ENCODE measurements around the gene RBP7. TPM values are rescaled to one million over a fixed set of nuclear protein-coding genes. Genes with fewer than 3 reads are reported as not detected.
A peak's percentile ranks its signal among the peaks of the same experiment; 100 is the strongest.

Gene RBP7
- total and polyA plus RNA-seq, 2 of the 4 experiments (the other 2 are of a cell fraction): 0.17 TPM; not detected in 1

GRCh38 chr1:10056599-10056987 lies 59.6 kb downstream of the RBP7 start:
- Histone ChIP-seq H3K27ac (ENCODE audit: insufficient read depth, low read length) (peak overlapping the region; percentile 26; the same call in 1 of the 2 replicates), H2AK9ac (replicated peaks; ENCODE audit: low read depth, low read length, poor library complexity) (no peak overlapping the region), H2AK5ac (ENCODE audit: low read depth, low read length) (peak overlapping the region; percentile 74; the same call in 1 of the 2 replicates), H4K8ac (ENCODE audit: low read depth in 2 of 2, low read length in 2 of 2) (no peak overlapping the region; a peak in 1 of 4 replicates), H4K91ac (ENCODE audit: insufficient read depth, low read depth, low read length) (no peak overlapping the region), H3K9ac (ENCODE audit: low read depth, low read length) (no peak overlapping the region), H3K4me1 (ENCODE audit: control insufficient read depth, insufficient read depth, low read length) (peaks cover 6% of the 10 kb centered on the region), H3K23ac (ENCODE audit: low read depth, low read length) (0 out of 2 replicates have a peak overlapping the region, but pooled peaks have one; percentile 17), H2BK20ac (ENCODE audit: low read depth, low read length) (no peak overlapping the region), H2BK5ac (ENCODE audit: low read depth, low read length, poor library complexity, severe bottlenecking) (peak overlapping the region; percentile 21), H3K27me3 (ENCODE audit: control insufficient read depth, insufficient read depth, low read length) (no peaks in the 10 kb centered on the region), H3K79me1 (ENCODE audit: low read depth in 1 of 2, low read length in 2 of 2) (peaks cover 47 to 88% of the 10 kb centered on the region in 2 experiments), H4K20me1 (ENCODE audit: insufficient read depth, low read length) (peaks cover 41% of the 10 kb centered on the region), H3K18ac (ENCODE audit: low read depth, low read length) (peak overlapping the region; percentile 25; the same call in 1 of the 2 replicates), H3K4me2 (ENCODE audit: low read depth, low read length) (no peak overlapping the region), H3K9me3 (ENCODE audit: control insufficient read depth, insufficient read depth, low read length) (no peaks in the 10 kb centered on the region), H2AFZ (replicated peaks; ENCODE audit: low read length, poor library complexity) (no peak overlapping the region), H2BK15ac (ENCODE audit: low read depth, low read length) (peak overlapping the region; percentile 41; the same call in 1 of the 3 replicates), H3K4me3 (ENCODE audit: insufficient read depth, low read depth, low read length) (no peak overlapping the region), H4K5ac (ENCODE audit: low read depth, low read length) (no peak overlapping the region), H3K56ac (ENCODE audit: extremely low read depth, insufficient read depth, low read length) (no peak overlapping the region), H3K36me3 (ENCODE audit: control insufficient read depth, insufficient read depth, low read length) (no peaks in the 10 kb centered on the region; the same call in 1 of the 2 replicates), H3K4ac (ENCODE audit: low read depth, low read length) (peak overlapping the region; percentile 74), H3K9me1 (ENCODE audit: insufficient read depth, low read length) (peaks cover 17% of the 10 kb centered on the region), H3K14ac (replicated peaks; ENCODE audit: low read depth, low read length) (0 out of 2 replicates have a peak overlapping the region, but pooled peaks have one; percentile 9), H2BK120ac (ENCODE audit: low read depth, low read length) (peak overlapping the region; percentile 33; the same call in 1 of the 2 replicates)
- CTCF ChIA-PET: no interaction called here
- DNase-seq (no peak), ATAC-seq (ENCODE audit: low read depth) (no peak)
- intact Hi-C loops (cut with micrococcal nuclease) (no loop called here), dilution Hi-C loops (cut with HindIII; ENCODE audit: low sequenced_read_pairs, unreplicated experiment) (no loop called here), in situ Hi-C loops (cut with MboI; ENCODE audit: low sequenced_read_pairs) (no loop called here)
- no TSS peak for BruUV-seq (replicated peaks)
- POLR2A ChIA-PET (ENCODE audit: unreplicated experiment): no interaction called here
- TF ChIP-seq CHD1 (IDR thresholded peaks at IDR 0.05; ENCODE audit: low read depth, low read length) (no peak), BHLHE40 (IDR thresholded peaks at IDR 0.05; ENCODE audit: low read depth, low read length) (no peak), MAZ (IDR thresholded peaks at IDR 0.05; ENCODE audit: borderline replicate concordance, low read depth, low read length) (no peak), FOS (IDR thresholded peaks at IDR 0.05; ENCODE audit: low read depth, low read length) (no peak), MAFK (IDR thresholded peaks at IDR 0.05; ENCODE audit: low read depth, low read length) (no peak), RFX5 (IDR thresholded peaks at IDR 0.05; ENCODE audit: low read depth, low read length) (no peak), NFE2L2 (IDR thresholded peaks at IDR 0.05; ENCODE audit: low read depth, low read length) (no peak), RCOR1 (IDR thresholded peaks at IDR 0.05; ENCODE audit: insufficient replicate concordance, low read length) (no peak), POLR2A (IDR thresholded peaks at IDR 0.05; ENCODE audit: low read depth, low read length) (no peak)
- no CpG with 5 or more reads among the region's 4 CpGs for WGBS, 2 experiments (ENCODE audit: extremely low coverage in 2 of 2, insufficient read length in 1 of 2)
